Heart left ventricle (tissue), 16 donors: ENCODE measurements around the gene DPYSL3. TPM values are rescaled to one million over a fixed set of nuclear protein-coding genes. Genes with fewer than 3 reads are reported as not detected.

Source experiments
- ATAC-seq, 4 donors: fragments of 200-7000 bp; cut with Tn5 transposase; one replicate each; pipeline ENCODE4 v1.9.1; 2020 to 2022; ENCODE audit warnings: moderate library complexity in 4 of 4, mild to moderate bottlenecking in 3 of 4, moderate number of reproducible peaks in 1 of 4
- DNase-seq, 5 donors: peaks; one replicate each; pipeline ENCODE4 v3.0.0-alpha.2; 2020
- H3K27ac ChIP-seq, 12 donors: fragments of 200-600 bp; sonication (generic) in 4 of 12; one replicate each; pipeline versions ENCODE4 v1.5.0 to v1.8.0; 2016 to 2022; ENCODE audit warnings: mild to moderate bottlenecking in 2 of 12
- H3K27me3 ChIP-seq, 9 donors: fragments of 200-600 bp; sonication (generic) in 2 of 9; one replicate each; pipeline versions ENCODE4 v1.5.1 to v1.8.0; 2016 to 2022; ENCODE audit warnings: mild to moderate bottlenecking in 3 of 9
- H3K36me3 ChIP-seq, 9 donors: fragments of 200-600 bp; sonication (generic) in 2 of 9; one replicate each; pipeline versions ENCODE4 v1.5.0 to v1.8.0; 2018 to 2022; ENCODE audit warnings: mild to moderate bottlenecking in 2 of 9
- H3K4me1 ChIP-seq, 12 donors: fragments of 200-600 bp; sonication (generic) in 4 of 12; one replicate each; pipeline versions ENCODE4 v1.5.0 to v1.8.0; 2016 to 2022; ENCODE audit warnings: mild to moderate bottlenecking in 3 of 12
- H3K4me3 ChIP-seq, 12 donors: fragments of 200-600 bp; sonication (generic) in 4 of 12; one replicate each; pipeline versions ENCODE4 v1.5.0 to v1.8.0; 2017 to 2022; ENCODE audit warnings: mild to moderate bottlenecking in 9 of 12, moderate library complexity in 4 of 12
- H3K9me3 ChIP-seq, 12 donors: fragments of 200-600 bp; sonication (generic) in 4 of 12; one replicate each; pipeline versions ENCODE4 v1.5.0 to v1.8.0; 2016 to 2022; ENCODE audit warnings: mild to moderate bottlenecking in 1 of 12
- CTCF ChIP-seq, 12 donors: fragments of 200-600 bp; sonication (generic) in 4 of 12; IDR thresholded peaks; one replicate each; pipeline versions ENCODE4 v1.5.0 to v1.8.0; 2018 to 2022; ENCODE audit warnings: antibody characterized with exemption in 12 of 12, mild to moderate bottlenecking in 5 of 12
- POLR2A ChIP-seq, 2 donors: fragments of 450-650 bp; IDR thresholded peaks; one replicate each; pipeline ENCODE4 v1.6.1; 2017; ENCODE audit warnings: antibody characterized with exemption in 2 of 2, mild to moderate bottlenecking in 2 of 2, moderate library complexity in 2 of 2
- WGBS, 4 donors: extraction: QIAGEN DNeasy Blood & Tissue Kit in 2 of 4; methylation state at CpG; one replicate each; pipeline versions ENCODE4 v1.1.5 to v1.1.7; 2013 to 2018; 5-methylcytosine and 5-hydroxymethylcytosine counted together
- intact Hi-C, 10 donors: fragments of 100-400 bp; cut with DNase I; formaldehyde crosslinking; loops; one replicate each; pipeline versions ENCODE4 v1.11.1 to v1.14.2; 2022
- long read RNA-seq, 3 donors: library from polyadenylated mRNA; unstranded; transcript quantifications; one replicate each; pipeline ENCODE4 v2.0.0, GENCODE V29; 2020 to 2021
- polyA plus RNA-seq, 2 donors: library from polyadenylated mRNA; stranded (reverse); fragments of 200-250 nt; gene quantifications; one replicate each; pipeline ENCODE4 v1.2.3, GENCODE V29; 2013
- total RNA-seq, 9 donors: library from RNA; depleted of rRNA in 2 of 9; stranded (reverse); fragments of >200 nt in 2 of 9; fragmentation: NEBNext Ultra II Directional in 3 of 9; extraction: Animal tissue kit (Norgen Biotek cat#: 25700) in 3 of 9; gene quantifications; one replicate each; pipeline versions ENCODE4 v1.1.0 to v1.2.4, GENCODE V29; 2016 to 2023
- donor health status: ischemic (EF 13 %, LVEDD 7.1; RV severe dilation, severe dysfunction).
- donor health status: healthy with polysubstance abuse.
- donor health status: DM: no; HTN: yes; CAD: no.
- donor health status: DM: no; HTN: no; CAD: no.
- donor health status: ischemic (EF 25% LVEDD 6.9; RV normal size, moderate dysfunction).
- donor health status: ischemic (EF 25% LVEDD 5.7; RV mildly dilated, moderate dysfunction).
- donor health status: healthy.
- donor health status: DM: yes; HTN: yes; CAD: no.
- donor health status: ischemic (EF 35%, LVEDD 5.7; RV mildly dilated, moderate dysfunction).
- donor health status: nonischemic (EF 11% LVEDD 7.7; RV severe dilation, severe dysfunction).
- donor health status: DM: yes; HTN: yes; CAD: no.
- donor health status: PGD.
- donor health status: ischemic (EF 29% LVEDD 5.4; RV normal size, mild dysfunction).
- donor health status: nonischemic (EF 23%, LVEDD 6.1; RV moderate dilation, normal function).

The DPYSL3 gene
- total RNA-seq (10 to 100 TPM; 13.7 to 54.7 (median 25.0) TPM), polyA plus RNA-seq (10 to 100 TPM in 1 of 2 donors, 1 to 10 TPM in 1; 7.9 to 20.6 TPM)
- long read RNA-seq, donor 1, full-length matches to known transcripts, result 2 of 25 reads
- long read RNA-seq, donor 1, partial matches to known transcripts, result 19 of 25 reads
- long read RNA-seq, donor 1, other reads (novel, unspliced or antisense), result 4 of 25 reads
- long read RNA-seq, donor 2, full-length matches to known transcripts, result 2 of 11 reads
- long read RNA-seq, donor 2, partial matches to known transcripts, result 3 of 11 reads
- long read RNA-seq, donor 2, other reads (novel, unspliced or antisense), result 6 of 11 reads
- long read RNA-seq, donor 3, partial matches to known transcripts, result 6 of 8 reads
- long read RNA-seq, donor 3, other reads (novel, unspliced or antisense), result 2 of 8 reads

- TF ChIP-seq POLR2A (IDR thresholded peaks at IDR 0.05) (peak in 1 of 2 donors; percentile 45), CTCF (IDR thresholded peaks at IDR 0.05) (peak in 11 of 12 donors; percentile 6 to 64 (median 36))
- peak within 1 kb of the TSS; percentile 42 to 84 (median 66) for H3K4me3 ChIP-seq
- H3K27me3 ChIP-seq, result peaks cover 0 to 25% (median 0%) of the 10 kb centered on the region in 9 donors
- intact Hi-C loops, result loop anchor here in 7 of 10 donors (1.0 to 10.0 kb wide), 8 partner anchors 38 to 67 kb away; no protein-coding TSS in a partner anchor
- ATAC-seq (peak; percentile 80 to 97 (median 95)), DNase-seq (peak; percentile 72 to 86 (median 82))
- H3K27ac ChIP-seq, result peak within 1 kb of the TSS; percentile 34 to 91 (median 76)
- H3K9me3 ChIP-seq, result no peaks in the 10 kb centered on the region
- peaks cover 0 to 20% (median 8%) of the 10 kb centered on the region in 12 donors for H3K4me1 ChIP-seq
- WGBS, 4 donors, result 3 to 9% (median 3%) methylated on average over 20 to 66 of the region's 66 CpGs
- H3K36me3 ChIP-seq, result no peaks in the 10 kb centered on the region
Observed at GRCh38 chr5:147509710-147510651, at the start of gene DPYSL3. TSS of gene DPYSL3 (minus strand) at chr5:147510068. CDS start at chr5:147509858, 210 bp downstream.

- H3K36me3 ChIP-seq, result no peaks in the 10 kb centered on the region
- no peaks in the 10 kb centered on the region for H3K9me3 ChIP-seq
- H3K27ac ChIP-seq, result peak overlapping the region in 5 of 12 donors; percentile 1 to 38 (median 20)
- TF ChIP-seq POLR2A (IDR thresholded peaks at IDR 0.05) (no peak), CTCF (IDR thresholded peaks at IDR 0.05) (peak; percentile 27 to 75 (median 68))
- 20 to 29% (median 23%) methylated on average over 2 of the region's 2 CpGs for WGBS, 4 donors
- H3K27me3 ChIP-seq, result no peaks in the 10 kb centered on the region
- no peak overlapping the region for H3K4me3 ChIP-seq
- intact Hi-C loops, result loop anchor here (1.0 to 10.0 kb wide), 10 partner anchors 47 to 337 kb away; partner anchors contain the start of gene DPYSL3 (in 1 of the 10)
- DNase-seq (peak in 4 of 5 donors; percentile 49 to 62 (median 53)), ATAC-seq (peak; percentile 64 to 88 (median 84))
- peaks cover 0 to 28% (median 7%) of the 10 kb centered on the region in 12 donors for H3K4me1 ChIP-seq
Observed at GRCh38 chr5:147558826-147559225, 49.0 kb upstream of the DPYSL3 start.

DNA sequence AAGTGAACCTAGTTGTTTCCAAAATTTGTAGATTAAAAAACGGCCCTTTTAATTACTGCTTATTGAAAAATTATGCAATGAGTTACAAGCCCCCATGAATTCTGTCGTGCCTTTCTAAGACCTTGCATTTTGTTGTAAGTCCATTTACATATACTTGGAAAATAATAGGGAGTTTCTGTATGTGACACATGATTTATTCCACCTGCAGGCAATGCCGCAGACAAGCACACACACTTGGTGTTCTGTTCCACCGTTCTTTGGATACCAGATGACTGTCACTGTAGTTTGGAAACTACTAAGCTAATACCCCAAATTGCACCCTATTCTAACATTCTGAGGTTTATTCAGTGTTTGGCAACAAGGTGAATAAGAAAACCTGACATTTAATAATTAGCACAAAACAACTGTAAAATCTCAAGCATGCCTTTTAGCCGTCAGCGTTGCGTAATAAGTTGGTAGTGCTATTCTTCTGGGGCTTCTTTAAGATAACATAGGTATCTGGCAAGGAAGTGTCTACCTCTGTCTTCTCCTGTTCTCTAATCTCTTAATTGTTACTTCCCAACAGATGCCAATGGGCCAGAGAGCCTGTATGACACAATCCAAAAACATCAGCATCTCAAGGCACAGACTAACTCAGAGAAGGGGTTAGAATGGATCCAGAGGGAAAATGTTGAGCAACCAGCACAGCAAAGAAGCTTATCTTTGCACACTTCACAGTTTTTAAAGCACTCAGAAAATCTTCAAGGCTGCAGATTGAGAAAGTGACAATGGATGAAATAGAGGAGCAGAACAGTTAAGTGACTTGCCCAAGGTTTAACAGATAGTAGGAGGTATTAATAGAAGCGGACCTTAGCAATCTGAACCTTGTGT, 48.2 kb upstream of the DPYSL3 start:
- Histone ChIP-seq H3K4me1 (peaks cover 0 to 34% (median 10%) of the 10 kb centered on the region in 12 donors), H3K9me3 (no peaks in the 10 kb centered on the region), H3K27me3 (no peaks in the 10 kb centered on the region), H3K4me3 (no peak overlapping the region), H3K36me3 (no peaks in the 10 kb centered on the region), H3K27ac (peak overlapping the region in 5 of 12 donors; percentile 1 to 38 (median 20))
- intact Hi-C loops, result loop anchor here (1.0 to 10.0 kb wide), 10 partner anchors 46 to 336 kb away; partner anchors contain the start of gene DPYSL3 (in 1 of the 10)
- DNase-seq (no peak), ATAC-seq (peak in 2 of 4 donors; percentile 68 to 72)
- WGBS, 4 donors, result 71 to 76% (median 72%) methylated on average over 8 of the region's 8 CpGs
- TF ChIP-seq CTCF (IDR thresholded peaks at IDR 0.05) (no peak), POLR2A (IDR thresholded peaks at IDR 0.05) (no peak)
